Ramos (cell line): ENCODE data around the gene ABCA1.
"Not testable (repeated sequence)": the region's sequence is repeated elsewhere in the genome, so short reads cannot be mapped to it uniquely, and the experiment has no call there.

Source experiments
- in situ Hi-C: fragments of 300-500 bp; cut with MboI; formaldehyde crosslinking; loops from one replicate; pipeline ENCODE4 v1.14.3; 2022; ENCODE audit warnings: low sequenced_read_pairs; ENCODE audit not compliant: unreplicated experiment

Gene ABCA1, protein sequence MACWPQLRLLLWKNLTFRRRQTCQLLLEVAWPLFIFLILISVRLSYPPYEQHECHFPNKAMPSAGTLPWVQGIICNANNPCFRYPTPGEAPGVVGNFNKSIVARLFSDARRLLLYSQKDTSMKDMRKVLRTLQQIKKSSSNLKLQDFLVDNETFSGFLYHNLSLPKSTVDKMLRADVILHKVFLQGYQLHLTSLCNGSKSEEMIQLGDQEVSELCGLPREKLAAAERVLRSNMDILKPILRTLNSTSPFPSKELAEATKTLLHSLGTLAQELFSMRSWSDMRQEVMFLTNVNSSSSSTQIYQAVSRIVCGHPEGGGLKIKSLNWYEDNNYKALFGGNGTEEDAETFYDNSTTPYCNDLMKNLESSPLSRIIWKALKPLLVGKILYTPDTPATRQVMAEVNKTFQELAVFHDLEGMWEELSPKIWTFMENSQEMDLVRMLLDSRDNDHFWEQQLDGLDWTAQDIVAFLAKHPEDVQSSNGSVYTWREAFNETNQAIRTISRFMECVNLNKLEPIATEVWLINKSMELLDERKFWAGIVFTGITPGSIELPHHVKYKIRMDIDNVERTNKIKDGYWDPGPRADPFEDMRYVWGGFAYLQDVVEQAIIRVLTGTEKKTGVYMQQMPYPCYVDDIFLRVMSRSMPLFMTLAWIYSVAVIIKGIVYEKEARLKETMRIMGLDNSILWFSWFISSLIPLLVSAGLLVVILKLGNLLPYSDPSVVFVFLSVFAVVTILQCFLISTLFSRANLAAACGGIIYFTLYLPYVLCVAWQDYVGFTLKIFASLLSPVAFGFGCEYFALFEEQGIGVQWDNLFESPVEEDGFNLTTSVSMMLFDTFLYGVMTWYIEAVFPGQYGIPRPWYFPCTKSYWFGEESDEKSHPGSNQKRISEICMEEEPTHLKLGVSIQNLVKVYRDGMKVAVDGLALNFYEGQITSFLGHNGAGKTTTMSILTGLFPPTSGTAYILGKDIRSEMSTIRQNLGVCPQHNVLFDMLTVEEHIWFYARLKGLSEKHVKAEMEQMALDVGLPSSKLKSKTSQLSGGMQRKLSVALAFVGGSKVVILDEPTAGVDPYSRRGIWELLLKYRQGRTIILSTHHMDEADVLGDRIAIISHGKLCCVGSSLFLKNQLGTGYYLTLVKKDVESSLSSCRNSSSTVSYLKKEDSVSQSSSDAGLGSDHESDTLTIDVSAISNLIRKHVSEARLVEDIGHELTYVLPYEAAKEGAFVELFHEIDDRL (N-terminal part only)

DNA sequence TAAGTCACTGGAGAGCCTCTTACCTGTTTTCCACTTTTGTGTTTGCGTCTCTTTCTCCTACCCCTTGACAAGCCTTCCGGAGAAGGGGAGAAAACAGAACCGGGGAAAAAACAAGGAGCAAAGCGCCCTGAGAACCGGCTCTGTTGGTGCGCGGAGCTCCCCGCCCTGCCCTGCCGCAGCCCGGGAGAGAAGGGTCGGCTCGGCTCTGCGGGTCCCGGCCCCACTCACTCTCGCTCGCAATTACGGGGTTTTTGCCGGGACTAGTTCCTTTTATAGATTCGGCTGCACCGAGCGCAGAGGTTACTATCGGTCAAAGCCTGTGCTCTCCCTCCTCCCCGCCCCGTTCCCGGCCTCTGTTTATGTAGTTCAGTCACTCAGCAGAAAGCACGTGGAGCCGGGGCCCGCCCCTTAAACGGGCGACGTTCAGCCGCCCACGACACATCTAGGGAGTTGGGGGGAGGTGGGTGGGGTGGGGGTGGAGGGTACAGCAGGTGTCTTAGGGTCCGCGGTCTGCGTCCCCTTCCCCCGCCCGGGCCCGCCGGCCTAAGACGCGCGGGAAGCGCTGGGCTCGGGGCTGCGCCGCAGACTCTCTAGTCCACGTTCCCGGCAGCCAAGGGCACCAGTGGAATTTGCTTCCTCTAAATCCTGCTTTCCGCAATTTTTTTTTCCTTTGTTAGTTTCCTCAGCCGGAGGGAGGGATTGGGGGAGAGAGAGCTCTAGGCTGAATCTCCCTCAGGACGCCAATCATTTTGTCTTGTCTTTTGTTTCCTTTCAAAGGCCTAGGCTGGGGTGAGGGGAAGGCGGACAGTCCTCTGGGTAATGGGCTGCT is at the start of gene ABCA1:
ABCA1 (minus strand) TSS at position 244 of the 829 bp plus-strand sequence. CDS start 24,476 bp downstream, outside the sequence.
- in situ Hi-C loops = no loop called here

DNA sequence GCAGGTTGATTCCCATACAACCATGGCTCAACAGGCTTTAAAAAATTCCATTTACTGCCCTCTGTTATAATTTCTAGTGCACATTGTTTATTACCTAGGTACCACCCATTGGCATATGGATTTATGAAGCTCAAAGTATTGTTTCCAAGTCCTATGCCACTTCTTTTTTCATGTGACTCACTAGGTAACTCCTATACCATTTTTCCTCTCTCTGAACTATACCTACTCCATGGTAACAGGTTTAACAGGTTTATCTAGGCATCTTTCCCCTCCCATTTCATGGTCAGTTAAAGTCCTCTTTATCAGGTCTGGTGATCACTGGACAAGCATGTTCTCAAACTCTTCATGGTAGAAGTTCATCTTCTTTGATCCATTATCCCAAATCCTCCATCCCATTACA is 49.6 kb upstream of the ABCA1 start:
- in situ Hi-C loops = no loop called here

DNA sequence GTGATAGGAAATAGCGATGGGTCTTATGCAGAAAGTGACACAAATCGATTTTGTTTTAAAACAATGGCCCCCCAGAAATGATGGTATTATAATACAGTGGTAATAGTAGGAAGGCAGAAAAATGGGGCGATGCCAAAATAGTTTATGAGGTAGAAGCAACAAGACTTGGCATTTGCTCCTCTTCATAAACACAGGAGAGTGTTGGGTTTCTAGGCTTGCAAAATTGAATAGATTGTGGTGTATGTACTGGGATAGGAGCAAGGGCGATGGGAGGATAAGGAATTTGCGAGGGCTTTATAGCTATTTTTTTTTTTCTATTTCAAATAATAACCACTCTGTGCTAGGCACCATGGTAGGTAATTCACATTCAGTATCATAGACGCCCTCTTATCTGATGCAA is 49.2 kb upstream of the ABCA1 start:
- in situ Hi-C loops = no loop called here

DNA sequence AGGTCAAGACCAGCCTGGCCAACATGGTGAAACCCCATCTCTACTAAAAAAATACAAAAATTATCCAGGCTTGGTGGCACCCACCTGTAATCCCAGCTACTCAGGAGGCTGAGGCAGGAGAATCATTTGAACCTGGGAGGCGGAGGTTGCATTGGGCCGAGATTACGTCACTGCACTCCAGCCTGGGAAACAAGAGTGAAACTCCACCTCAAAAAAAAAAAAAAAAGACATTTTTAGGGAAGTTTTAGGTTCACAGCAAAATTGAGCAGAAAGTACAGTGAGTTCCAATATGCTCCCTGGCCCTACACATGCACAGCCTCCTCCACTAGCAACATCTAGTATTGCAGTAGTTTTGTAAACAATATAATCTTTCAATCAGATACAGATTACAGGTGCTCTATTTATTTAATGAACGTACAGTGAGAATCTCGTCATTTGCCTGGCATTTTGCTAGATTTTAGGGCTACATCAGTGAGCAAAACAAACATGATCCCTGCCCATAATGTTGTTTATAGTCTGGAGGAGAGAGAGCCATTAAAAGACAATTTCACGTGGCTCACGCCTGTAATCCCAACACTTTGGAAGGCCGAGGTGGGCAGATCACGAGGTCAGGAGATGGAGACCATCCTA is 48.1 kb upstream of the ABCA1 start:
- in situ Hi-C loops = not testable (repeated sequence)

DNA sequence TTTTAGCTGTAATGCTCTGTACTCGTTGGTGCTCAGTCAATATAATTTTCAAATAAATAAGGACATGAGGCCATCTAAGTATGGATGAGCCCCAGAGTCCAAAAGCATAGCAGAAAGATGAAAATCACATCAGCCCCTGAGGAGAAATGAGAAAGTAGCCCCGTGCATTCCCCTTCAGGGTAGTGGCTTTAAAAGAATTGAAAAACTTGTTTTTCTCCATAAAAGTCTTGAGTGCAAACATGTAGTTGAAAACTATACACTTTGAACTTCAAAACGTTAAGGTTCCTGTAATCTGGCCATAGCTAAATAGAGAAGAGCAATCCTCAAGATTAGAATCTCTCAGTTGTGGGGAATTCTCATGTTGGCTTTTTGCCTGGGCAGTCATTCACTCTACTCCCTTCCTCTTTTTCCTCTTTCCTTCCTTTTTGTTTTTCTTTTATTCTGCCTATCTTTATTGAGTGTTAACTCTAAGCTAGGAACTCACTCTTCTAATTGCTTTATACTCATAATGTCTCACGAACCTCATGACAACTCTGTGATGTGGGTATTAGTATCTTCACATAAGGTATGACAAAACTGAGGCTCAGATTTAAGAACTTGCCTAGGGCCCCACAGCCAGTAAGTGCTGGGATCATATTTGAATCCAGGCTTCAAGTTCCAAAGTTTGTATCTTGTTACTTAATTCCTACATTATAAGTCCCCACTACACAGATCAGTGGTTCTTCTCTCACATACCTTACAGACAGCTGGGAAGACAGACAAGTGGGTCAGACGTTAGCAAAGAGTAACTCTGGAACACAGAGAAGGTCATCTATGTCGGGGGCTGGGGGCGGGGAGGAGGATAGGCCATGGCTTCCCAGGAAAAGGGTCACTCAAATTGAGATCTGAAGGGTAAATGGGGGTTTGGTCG is 46.4 kb upstream of the ABCA1 start:
- in situ Hi-C loops = no loop called here

DNA sequence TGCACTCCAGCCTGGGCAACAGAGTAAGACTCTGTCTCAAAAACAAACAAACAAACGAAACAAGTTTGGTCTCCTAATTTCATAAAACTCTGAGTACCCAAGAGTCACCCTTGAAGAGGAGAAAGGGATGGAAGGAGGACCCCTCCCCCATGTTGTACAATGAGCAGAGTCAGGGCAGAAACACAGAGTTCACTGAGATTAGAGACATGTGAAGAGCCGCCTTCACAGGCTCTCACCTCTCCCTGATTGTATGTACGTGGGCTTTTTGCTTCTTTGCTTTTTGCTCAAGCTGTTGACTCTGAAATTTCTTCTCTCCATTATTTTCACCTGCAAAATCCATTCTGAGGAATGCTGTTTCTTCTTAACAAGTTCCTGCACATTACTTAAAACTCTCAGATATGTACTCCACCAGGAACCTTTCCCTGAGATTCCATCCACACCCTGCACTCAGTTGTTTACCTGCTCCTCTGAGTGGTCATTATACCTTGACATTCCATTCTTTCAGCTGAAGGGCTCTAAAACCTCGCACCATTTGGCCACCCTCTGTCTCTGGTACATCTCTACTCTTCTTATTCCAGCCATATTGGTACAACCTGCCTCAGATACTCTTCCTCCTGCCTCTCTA is 44.4 kb upstream of the ABCA1 start:
- in situ Hi-C loops = no loop called here

DNA sequence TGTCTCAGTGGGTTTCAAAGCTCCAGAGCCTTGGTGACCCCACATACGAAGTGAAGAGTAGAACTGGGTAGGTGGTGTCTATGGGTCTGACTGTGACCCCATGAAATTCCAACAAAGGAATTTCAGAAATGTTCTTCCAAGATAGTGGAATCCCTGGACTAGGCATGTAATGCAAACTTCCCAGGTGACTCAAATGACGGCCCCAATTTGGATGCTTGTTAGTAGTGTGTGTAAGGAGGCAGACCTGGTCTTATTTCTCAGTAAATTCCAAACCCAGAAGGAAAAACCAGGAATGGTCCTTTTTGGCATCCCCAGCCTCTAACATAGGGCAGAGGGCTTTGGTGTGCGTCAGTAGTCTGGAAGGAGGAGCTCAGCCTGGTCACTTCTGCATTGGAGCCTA is 43.6 kb upstream of the ABCA1 start:
- in situ Hi-C loops = no loop called here

DNA sequence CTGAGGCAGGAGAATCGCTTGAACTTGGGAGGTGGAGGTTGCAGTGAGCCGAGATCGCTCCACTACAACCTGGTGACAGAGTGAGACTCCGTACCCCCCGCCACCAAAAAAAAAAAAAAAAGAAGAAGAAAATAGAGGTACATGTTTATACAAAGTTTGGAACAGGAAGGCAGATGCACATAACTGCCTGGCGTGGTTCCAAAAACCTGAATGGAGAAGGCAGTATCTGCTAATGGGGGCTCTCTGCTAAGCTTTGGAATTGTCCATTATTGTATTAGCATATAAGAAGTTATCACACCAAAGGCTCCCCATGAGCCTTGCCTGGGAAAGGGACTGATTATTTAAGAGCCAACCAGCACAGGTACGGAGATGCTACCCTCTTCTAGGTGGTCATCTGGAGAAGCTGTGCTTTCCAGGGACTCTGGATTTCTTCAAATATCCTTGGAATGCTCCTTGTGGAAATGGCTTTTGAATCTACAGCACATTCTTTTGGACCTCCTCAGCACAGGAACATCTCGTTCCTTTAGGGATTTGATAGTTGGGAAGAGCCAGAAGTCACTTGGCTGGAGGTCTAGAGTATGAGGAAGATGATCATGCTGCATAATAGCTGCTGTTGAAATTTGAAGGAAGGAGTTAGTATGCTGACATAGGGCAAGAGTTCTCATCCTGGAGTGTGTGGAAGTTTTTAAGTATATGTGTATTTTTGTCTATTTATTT is 42.5 kb upstream of the ABCA1 start:
- in situ Hi-C loops = no loop called here

DNA sequence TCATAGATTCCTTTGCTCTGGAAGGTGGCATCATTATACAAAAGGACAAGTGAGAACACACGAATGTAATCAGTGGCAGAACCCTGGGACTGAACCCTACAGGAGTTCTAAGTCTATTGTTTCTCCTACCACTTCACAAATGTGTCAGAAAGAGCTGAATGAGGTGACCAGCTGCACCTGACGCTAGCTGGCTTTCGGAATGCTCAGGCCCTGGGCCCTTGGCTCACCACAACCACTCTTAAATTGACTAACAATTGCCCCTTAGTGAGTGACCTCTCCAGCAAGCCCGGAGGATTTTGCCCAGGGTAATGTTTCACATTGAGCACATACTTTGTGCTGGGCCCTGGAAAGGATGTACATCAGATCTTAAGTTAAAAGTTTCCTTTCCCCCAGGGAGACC is 41.2 kb upstream of the ABCA1 start:
- in situ Hi-C loops = loop anchor here (5.0 to 10.0 kb wide), 2 partner anchors 37 to 104 kb away; no protein-coding TSS in a partner anchor

DNA sequence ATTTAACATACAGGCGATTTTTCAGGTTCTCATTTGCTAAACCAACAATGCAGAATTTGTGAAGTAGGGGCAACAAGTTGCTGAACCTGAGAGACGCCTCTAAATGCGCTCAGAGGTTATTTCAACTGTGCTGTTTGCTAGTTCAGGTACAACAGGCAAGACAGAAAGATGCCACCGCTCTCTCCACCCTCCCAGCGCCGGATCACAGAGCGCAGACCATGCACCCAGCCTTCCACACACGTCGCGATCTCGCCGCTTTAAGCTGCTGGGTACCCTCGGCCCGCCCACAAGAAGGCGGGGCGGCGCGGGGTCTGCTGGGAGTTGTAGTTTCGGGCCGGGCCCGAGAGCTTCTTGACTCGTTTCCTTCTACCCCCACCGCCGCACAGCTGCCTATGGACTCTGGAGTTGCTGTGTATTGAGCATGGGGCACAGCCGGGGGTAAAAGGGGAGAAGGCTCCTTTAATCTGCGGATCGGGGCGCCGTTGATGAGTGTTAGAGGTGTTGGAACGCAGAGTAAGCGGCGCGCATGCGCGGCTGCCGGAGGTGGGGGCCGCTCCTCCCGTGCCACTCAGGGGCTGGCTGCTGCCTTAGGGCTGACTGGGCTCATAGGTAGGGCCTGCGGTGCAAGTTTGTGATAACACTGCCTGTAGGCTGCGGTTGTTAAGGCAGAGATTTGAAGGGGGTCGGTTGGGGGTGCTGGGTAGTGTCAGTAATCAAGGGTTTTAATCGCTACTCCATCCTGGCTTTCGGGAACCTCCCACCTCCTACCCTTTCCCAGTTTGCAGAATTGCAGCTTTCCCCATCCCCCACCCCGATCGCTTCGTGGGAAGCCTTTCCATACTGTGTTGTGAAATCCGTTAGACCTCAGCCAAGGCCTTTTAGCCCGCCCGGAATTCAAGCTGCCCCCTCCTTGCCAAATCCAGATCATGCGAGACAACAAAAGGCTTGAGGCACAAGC is 40.3 kb upstream of the ABCA1 start:
- in situ Hi-C loops = loop anchor here (5.0 to 10.0 kb wide), 2 partner anchors 36 to 104 kb away; no protein-coding TSS in a partner anchor

DNA sequence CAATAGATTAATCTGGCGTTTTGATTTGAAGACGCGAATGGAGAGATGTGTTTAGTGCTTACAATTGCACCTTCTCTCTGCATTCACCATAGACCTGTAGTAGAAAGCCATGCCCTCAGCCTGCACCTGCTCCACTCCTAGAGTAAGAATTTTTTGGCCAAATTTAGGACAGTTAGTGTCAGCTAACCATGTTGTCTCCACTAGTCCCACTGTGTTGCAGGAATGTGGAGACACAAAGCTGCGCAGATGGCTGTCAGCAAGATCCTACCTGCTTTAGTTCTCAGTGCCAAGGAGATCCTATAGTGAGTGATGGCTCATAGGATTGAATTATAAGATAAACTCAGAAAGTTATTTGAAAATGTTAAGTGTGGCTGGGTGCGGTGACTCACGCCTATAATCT is 35.1 kb upstream of the ABCA1 start:
- in situ Hi-C loops = loop anchor here (10.0 kb wide), 1 partner anchor 98 kb away; no protein-coding TSS in a partner anchor

DNA sequence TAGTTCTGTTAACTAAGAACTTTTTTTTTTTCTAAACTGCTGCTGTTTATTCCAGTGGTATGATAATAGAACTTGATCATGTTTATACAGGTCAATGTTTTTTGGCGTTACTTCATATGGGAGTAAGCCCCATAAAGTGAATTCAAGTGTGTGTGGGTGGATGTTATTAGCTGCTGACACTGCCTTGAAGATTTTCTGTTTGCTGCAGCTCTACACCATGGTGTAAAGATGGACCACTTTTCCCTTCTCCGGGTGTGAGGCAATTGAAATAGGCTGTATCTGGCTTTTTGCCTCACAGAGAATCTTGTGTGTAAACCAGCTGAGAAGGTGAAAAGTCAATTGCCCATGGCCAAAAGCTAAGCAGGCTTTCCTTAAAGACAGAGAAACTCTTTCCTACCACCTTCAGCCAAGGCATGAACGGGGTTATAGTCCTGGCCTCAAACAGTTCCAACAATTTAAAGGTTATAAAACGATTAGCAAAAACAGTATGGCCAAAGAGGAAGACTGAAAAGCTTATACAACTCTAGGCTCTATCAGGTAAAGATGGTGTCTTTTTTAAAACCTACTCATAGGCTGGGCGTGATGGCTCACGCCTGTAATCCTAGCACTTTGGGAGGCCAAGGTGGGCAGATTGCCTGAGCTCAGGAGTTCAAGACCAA is 33.9 kb upstream of the ABCA1 start:
- in situ Hi-C loops = loop anchor here (10.0 kb wide), 1 partner anchor 97 kb away; no protein-coding TSS in a partner anchor

DNA sequence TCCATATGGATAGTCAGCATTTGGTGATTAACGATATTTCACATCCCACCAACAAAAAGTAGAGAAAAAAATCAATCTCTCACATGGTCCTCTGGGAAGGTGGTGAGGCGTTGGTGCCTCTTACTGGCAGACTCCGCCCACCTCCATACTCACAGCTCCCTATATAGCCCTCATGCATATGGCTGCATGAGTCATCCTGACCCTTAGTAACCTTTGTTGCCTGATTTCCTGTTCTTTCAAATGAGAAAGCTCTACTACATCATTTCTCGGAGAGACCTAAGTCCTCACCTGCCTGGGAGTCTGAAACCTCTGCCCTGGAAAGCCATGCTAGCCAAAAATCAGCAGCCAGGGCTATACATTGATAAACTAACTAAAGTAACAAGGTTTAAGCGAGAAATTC is 33.3 kb upstream of the ABCA1 start:
- in situ Hi-C loops = loop anchor here (10.0 kb wide), 1 partner anchor 96 kb away; no protein-coding TSS in a partner anchor

DNA sequence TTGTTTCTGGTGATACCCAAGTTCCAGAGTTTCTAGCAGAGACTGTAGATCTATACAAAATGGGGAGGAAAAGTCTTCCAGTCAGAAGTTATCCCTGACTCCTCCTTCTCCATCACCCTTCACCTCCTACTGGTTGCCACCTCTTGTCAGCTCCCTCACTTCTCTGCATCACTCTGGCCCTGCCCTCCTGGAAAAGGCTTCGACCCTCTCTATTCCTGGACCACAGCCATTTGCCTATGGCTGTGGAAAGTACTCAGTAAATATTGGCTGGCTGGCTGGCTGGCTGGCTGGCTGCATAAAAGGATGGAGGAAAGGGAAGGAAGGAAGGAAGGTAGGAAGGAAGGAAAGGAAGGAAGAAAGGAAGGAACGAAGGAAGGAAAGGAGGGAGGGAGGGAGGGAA is 32.7 kb upstream of the ABCA1 start:
- in situ Hi-C loops = loop anchor here (10.0 kb wide), 1 partner anchor 96 kb away; no protein-coding TSS in a partner anchor

DNA sequence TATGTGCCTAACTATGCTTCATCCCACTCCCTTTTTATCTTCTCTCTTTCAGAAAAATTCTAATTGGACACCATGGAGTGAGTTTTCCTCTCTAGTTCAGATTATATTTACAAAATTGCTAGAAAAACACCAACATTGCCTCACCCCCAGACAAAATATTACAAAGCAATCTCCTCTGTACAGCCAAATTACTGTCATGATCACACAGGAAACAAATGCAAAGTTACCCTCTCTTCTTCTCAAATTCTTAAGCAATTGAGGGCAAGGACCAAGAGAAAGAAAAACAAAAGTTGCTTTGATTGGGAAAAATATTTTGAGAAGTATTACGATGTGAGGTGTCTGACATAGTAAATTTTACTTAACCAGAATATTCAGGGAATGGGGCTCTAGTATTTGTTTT is 30.8 kb upstream of the ABCA1 start:
- in situ Hi-C loops = no loop called here
